ENCODE results near the gene C2CD4C. TPM values are rescaled to one million over a fixed set of nuclear protein-coding genes. Genes with fewer than 3 reads are reported as not detected.
"Not testable (repeated sequence)": the region's sequence is repeated elsewhere in the genome, so short reads cannot be mapped to it uniquely, and the experiment has no call there.

C2CD4C gene
- total RNA-seq, 2 donors from 2014 or later = 0.76 to 0.88 TPM

- intact Hi-C loops (cut with DNase I) = no loop called here
- DNase-seq = no peak
- ATAC-seq = no peak
These were observed 2.7 kb downstream of the C2CD4C start for GRCh38 chr19:406135-406781.

GRCh38 chr19:405121-405965 is 3.6 kb downstream of the C2CD4C start:
- intact Hi-C loops (cut with DNase I) = no loop called here
- no peak for DNase-seq
- ATAC-seq = no peak

- intact Hi-C loops (cut with DNase I) = no loop called here
- no peak for ATAC-seq
- no peak for DNase-seq
These were observed 5.5 kb downstream of the C2CD4C start for GRCh38 chr19:403221-404027.

DNA sequence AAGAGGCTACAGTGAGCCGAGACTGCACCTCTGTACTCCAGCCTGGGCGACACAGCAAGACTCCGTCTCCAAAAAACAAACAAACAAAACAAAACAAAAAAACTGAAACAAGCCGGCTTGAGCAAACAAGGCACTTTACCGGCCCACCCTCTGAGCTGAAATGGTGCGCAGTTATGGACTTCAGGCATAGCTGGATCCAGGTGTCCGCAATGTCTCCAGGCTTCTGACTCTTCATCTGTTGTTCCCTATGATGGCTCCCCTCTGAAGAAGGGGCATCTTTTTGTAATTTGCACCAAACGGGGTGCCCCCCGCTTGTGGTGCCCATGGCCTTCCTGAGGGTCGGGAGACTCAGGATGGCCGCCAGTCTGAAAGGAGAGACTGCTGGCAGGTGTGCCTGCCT is 6.2 kb downstream of the C2CD4C start:
- DNase-seq (no peak), ATAC-seq (no peak)
- intact Hi-C loops (cut with DNase I) = no loop called here

- no peak for DNase-seq
- ATAC-seq = no peak
- intact Hi-C loops (cut with DNase I) = no loop called here
These were observed 7.0 kb downstream of the C2CD4C start for GRCh38 chr19:401866-402511.

GRCh38 chr19:400976-401865 is 7.7 kb downstream of the C2CD4C start:
- ATAC-seq (no peak), DNase-seq (no peak)
- intact Hi-C loops (cut with DNase I) = no loop called here

GRCh38 chr19:399370-399769 is 9.6 kb downstream of the C2CD4C start:
- intact Hi-C loops (cut with DNase I) = no loop called here
- no peak for ATAC-seq
- no peak for DNase-seq

GRCh38 chr19:398719-399118 is 10.2 kb downstream of the C2CD4C start:
- intact Hi-C loops (cut with DNase I) = no loop called here
- no peak for ATAC-seq

DNA sequence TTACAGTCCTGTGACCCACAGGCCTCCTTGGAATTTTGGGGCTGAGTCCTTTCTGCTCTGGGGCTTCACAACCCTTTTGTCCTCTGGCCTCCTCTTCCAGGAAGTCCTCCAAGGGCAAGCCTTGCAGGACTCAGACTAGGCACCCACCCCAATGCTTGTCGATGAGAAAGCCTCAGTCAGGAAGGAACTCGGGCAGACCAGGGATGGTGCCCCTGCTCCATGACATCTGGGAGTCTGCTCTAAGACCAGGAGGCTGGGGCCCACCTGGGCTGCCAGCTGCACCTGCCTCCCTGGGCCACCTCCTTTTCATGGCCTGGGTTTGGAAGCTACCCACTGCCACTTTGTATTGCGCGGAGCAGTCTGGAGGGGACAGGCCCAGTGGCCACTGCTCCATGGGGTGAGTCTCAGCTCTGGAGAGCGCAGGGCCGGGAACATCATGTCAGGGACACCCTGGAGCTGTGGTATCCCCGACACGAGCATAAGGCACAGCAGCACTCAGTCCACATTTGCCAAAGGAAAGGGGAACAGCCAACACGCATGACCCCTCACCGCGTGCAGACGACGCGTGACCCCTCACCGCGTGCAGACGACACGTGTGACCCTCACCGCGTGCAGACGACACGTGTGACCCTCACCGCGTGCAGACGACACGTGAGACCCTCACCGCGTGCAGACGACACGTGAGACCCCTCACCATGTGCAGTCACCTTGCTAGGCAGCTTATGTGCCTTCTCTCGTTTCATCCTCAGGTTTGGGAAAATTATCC is 10.8 kb downstream of the C2CD4C start:
- no peak for ATAC-seq
- intact Hi-C loops (cut with DNase I) = no loop called here
- no peak for DNase-seq

More at GRCh38 chr19:398719-399118, 10.2 kb downstream of the C2CD4C start:
- no peak for DNase-seq

- intact Hi-C loops (cut with DNase I) = no loop called here
- DNase-seq = no peak
- no peak for ATAC-seq
These were observed 11.6 kb downstream of the C2CD4C start for GRCh38 chr19:397321-397720.

- intact Hi-C loops (cut with DNase I) = no loop called here
- no peak for ATAC-seq
These were observed 13.5 kb downstream of the C2CD4C start for GRCh38 chr19:395467-395866.

GRCh38 chr19:394857-395256 is 14.1 kb downstream of the C2CD4C start:
- DNase-seq; intact Hi-C loops (cut with DNase I); ATAC-seq: not testable (repeated sequence)

More at GRCh38 chr19:395467-395866, 13.5 kb downstream of the C2CD4C start:
- DNase-seq = no peak

- ATAC-seq; intact Hi-C loops (cut with DNase I); DNase-seq: not testable (repeated sequence)
These were observed 15.4 kb downstream of the C2CD4C start for GRCh38 chr19:393560-393959.

- DNase-seq = peak; percentile 19
- intact Hi-C loops (cut with DNase I) = no loop called here
- ATAC-seq = no peak
These were observed 16.5 kb downstream of the C2CD4C start for GRCh38 chr19:392375-392970.

- DNase-seq = peak; percentile 2
- no peak for ATAC-seq
- intact Hi-C loops (cut with DNase I) = no loop called here
These were observed 17.1 kb downstream of the C2CD4C start for GRCh38 chr19:391726-392374.

GRCh38 chr19:391207-391557 is 17.8 kb downstream of the C2CD4C start:
- intact Hi-C loops (cut with DNase I) = no loop called here

More at GRCh38 chr19:391207-391557, 17.8 kb downstream of the C2CD4C start:
- DNase-seq = no peak
- no peak for ATAC-seq
